GM23338 (cell line): ENCODE results near the gene AXIN1. TPM values are rescaled to one million over a fixed set of nuclear protein-coding genes. Genes with fewer than 3 reads are reported as not detected.

Experiments
- ATAC-seq: fragments of 200-7000 bp; cut with Tn5 transposase; 3 replicates; pipeline ENCODE4 v1.9.1; 2020
- DNase-seq: peaks from one replicate; pipeline ENCODE4 v3.0.0-alpha.2; 2015; ENCODE audit warnings: low spot score
- H2AFZ ChIP-seq: fragments of 200-600 bp; sonication (generic); 2 replicates; pipeline ENCODE4 v1.8.0; 2016; ENCODE audit warnings: antibody characterized with exemption, mild to moderate bottlenecking, moderate library complexity
- H3F3A ChIP-seq: fragments of 200-600 bp; sonication (generic); replicated peaks from 2 replicates; pipeline ENCODE4 v1.8.0; 2017; ENCODE audit warnings: antibody characterized with exemption, mixed run types, low read depth
- H3K27ac ChIP-seq: fragments of 200-600 bp; sonication (generic); 2 replicates; pipeline ENCODE4 v1.6.1; 2016; ENCODE audit warnings: low read depth
- H3K27me3 ChIP-seq: fragments of 200-600 bp; sonication (generic); 2 replicates; pipeline ENCODE4 v1.8.0; 2016; ENCODE audit warnings: mild to moderate bottlenecking, mixed run types, moderate library complexity; ENCODE audit not compliant: insufficient read depth
- H3K36me3 ChIP-seq: fragments of 200-600 bp; sonication (generic); 2 replicates; pipeline ENCODE4 v1.8.0; 2016; ENCODE audit warnings: mild to moderate bottlenecking; ENCODE audit not compliant: insufficient read depth
- H3K4me1 ChIP-seq: fragments of 200-600 bp; sonication (generic); 2 replicates; pipeline ENCODE4 v1.8.0; 2016; ENCODE audit warnings: mild to moderate bottlenecking, moderate library complexity; ENCODE audit not compliant: insufficient read depth
- H3K4me2 ChIP-seq: fragments of 200-600 bp; sonication (generic); 2 replicates; pipeline ENCODE4 v1.7.1; 2017; ENCODE audit warnings: mixed run types
- H3K4me3 ChIP-seq: fragments of 200-600 bp; sonication (generic); 2 replicates; pipeline ENCODE4 v1.6.1; 2016; ENCODE audit warnings: mixed run types
- H3K79me2 ChIP-seq: fragments of 200-600 bp; sonication (generic); replicated peaks from 2 replicates; pipeline ENCODE4 v1.8.0; 2017; ENCODE audit warnings: mild to moderate bottlenecking; ENCODE audit not compliant: insufficient read depth
- H3K9me2 ChIP-seq: fragments of 200-600 bp; sonication (generic); 2 replicates; pipeline ENCODE4 v1.8.0; 2017; ENCODE audit not compliant: insufficient read depth
- H4K20me1 ChIP-seq: fragments of 200-600 bp; sonication (generic); replicated peaks from 2 replicates; pipeline ENCODE4 v1.8.0; 2017; ENCODE audit warnings: mild to moderate bottlenecking; ENCODE audit not compliant: insufficient read depth
- H3K27ac Mint-ChIP-seq: 2 replicates; pipeline ENCODE4 v1.8.0; 2020; ENCODE audit warnings: inconsistent platforms, mild to moderate bottlenecking, moderate library complexity, mixed read lengths
- H3K27me3 Mint-ChIP-seq: 3 replicates; pipeline ENCODE4 v1.8.0; 2022; ENCODE audit warnings: low read depth, mild to moderate bottlenecking, moderate library complexity, mixed read lengths, inconsistent platforms; ENCODE audit not compliant: insufficient read depth, poor library complexity
- H3K36me3 Mint-ChIP-seq: 3 replicates; pipeline ENCODE4 v1.8.0; 2021; ENCODE audit warnings: low read depth, mild to moderate bottlenecking, inconsistent platforms, moderate library complexity, mixed read lengths
- H3K4me1 Mint-ChIP-seq: 3 replicates; pipeline ENCODE4 v1.8.0; 2020; ENCODE audit warnings: mild to moderate bottlenecking, inconsistent platforms, mixed read lengths
- H3K4me3 Mint-ChIP-seq: 3 replicates; pipeline ENCODE4 v1.8.0; 2021; ENCODE audit warnings: moderate library complexity, mild to moderate bottlenecking, inconsistent platforms, mixed read lengths
- H3K9me3 Mint-ChIP-seq: 3 replicates; pipeline ENCODE4 v1.8.0; 2020; ENCODE audit warnings: moderate library complexity, mild to moderate bottlenecking, inconsistent platforms, mixed read lengths
- CREB1 ChIP-seq: fragments of 250-450 bp; sonication (Bioruptor Pico); IDR thresholded peaks from 2 replicates; pipeline ENCODE4 v1.5.0; 2020; ENCODE audit warnings: low read depth, mild to moderate bottlenecking, moderate library complexity
- EZH2 ChIP-seq: fragments of 200-600 bp; sonication (generic); IDR thresholded peaks from one replicate; pipeline ENCODE4 v1.8.0; 2017; ENCODE audit warnings: antibody characterized with exemption, mild to moderate bottlenecking, low read depth; ENCODE audit not compliant: unreplicated experiment
- JUNB ChIP-seq: IDR thresholded peaks from one replicate; pipeline ENCODE4 v1.6.1; 2016; ENCODE audit warnings: antibody characterized with exemption; ENCODE audit not compliant: unreplicated experiment
- NANOG ChIP-seq: IDR thresholded peaks from 2 replicates; pipeline ENCODE4 v1.6.1; 2016; ENCODE audit warnings: antibody characterized with exemption, borderline replicate concordance
- POLR2AphosphoS5 ChIP-seq: IDR thresholded peaks from 2 replicates; pipeline ENCODE4 v1.6.1; 2016; ENCODE audit warnings: antibody characterized with exemption, low read depth
- REST ChIP-seq: IDR thresholded peaks from one replicate; pipeline ENCODE4 v1.6.1; 2018; ENCODE audit warnings: antibody characterized with exemption; ENCODE audit not compliant: unreplicated experiment
- ZNF331 ChIP-seq: fragments of 250-450 bp; sonication (Bioruptor Pico); IDR thresholded peaks from 2 replicates; pipeline ENCODE4 v1.5.0; 2020; ENCODE audit warnings: low read depth, mild to moderate bottlenecking, moderate library complexity
- ZNF462 ChIP-seq: fragments of 250-450 bp; sonication (Bioruptor Pico); IDR thresholded peaks from 2 replicates; pipeline ENCODE4 v1.5.0; 2020; ENCODE audit warnings: mild to moderate bottlenecking, moderate library complexity
- polyA plus RNA-seq: library from polyadenylated mRNA; unstranded; fragments of >200 nt; fragmentation: Nextera tagmentation; extraction: Ambion mirVana; gene quantifications from 2 replicates; pipeline ENCODE4 v1.2.1, GENCODE V29; 2016
- total RNA-seq: library from RNA; depleted of rRNA; stranded (reverse); fragments of >200 nt; shearing (Covaris generic); gene quantifications from 2 replicates; pipeline ENCODE4 v1.2.3, GENCODE V29; 2014
- TF ChIP-seq, protein P1 (sequence below): IDR thresholded peaks from 2 replicates; pipeline ENCODE4 v1.6.1; 2016; ENCODE audit warnings: antibody characterized with exemption

The AXIN1 gene
- total and polyA plus RNA-seq, 2 experiments from 2014 or later: 14.3 to 54.5 TPM

- peaks cover 25% of the 10 kb centered on the region for H3K27me3 Mint-ChIP-seq
- ATAC-seq: no peak
- DNase-seq: no peak
- peaks cover 12% of the 10 kb centered on the region; the same call in 1 of the 3 replicates for H3K4me1 Mint-ChIP-seq
- H3K4me3 Mint-ChIP-seq: no peak overlapping the region
- Histone ChIP-seq H3K4me1 (peaks cover 4% of the 10 kb centered on the region; the same call in 1 of the 2 replicates), H3K27me3 (no peaks in the 10 kb centered on the region), H3F3A (peaks cover 9% of the 10 kb centered on the region), H3K27ac (no peak overlapping the region), H3K36me3 (0 out of 2 replicates have a peak, but pooled peaks cover 4% of the 10 kb centered on the region), H3K79me2 (no peaks in the 10 kb centered on the region; the same call in 1 of the 2 replicates), H3K4me3 (no peak overlapping the region), H3K9me2 (no peaks in the 10 kb centered on the region), H3K4me2 (no peak overlapping the region), H2AFZ (no peak overlapping the region), H4K20me1 (no peaks in the 10 kb centered on the region; the same call in none of the 2 replicates)
- H3K9me3 Mint-ChIP-seq: no peaks in the 10 kb centered on the region
- TF ChIP-seq POLR2AphosphoS5 (no peak), EZH2 (no peak), NANOG (no peak)
- peaks cover 11% of the 10 kb centered on the region for H3K36me3 Mint-ChIP-seq
- H3K27ac Mint-ChIP-seq: no peak overlapping the region
These were observed 14.0 kb upstream of the AXIN1 start for GRCh38 chr16:366476-366875.

- Histone ChIP-seq H3K27me3 (no peaks in the 10 kb centered on the region), H3K36me3 (0 out of 2 replicates have a peak, but pooled peaks cover 4% of the 10 kb centered on the region), H3K4me1 (no peaks in the 10 kb centered on the region; the same call in 1 of the 2 replicates), H3F3A (peaks cover 5% of the 10 kb centered on the region; the same call in 1 of the 2 replicates), H3K9me2 (no peaks in the 10 kb centered on the region), H3K79me2 (no peaks in the 10 kb centered on the region; the same call in 1 of the 2 replicates), H3K4me3 (no peak overlapping the region), H3K27ac (no peak overlapping the region), H4K20me1 (no peaks in the 10 kb centered on the region; the same call in 1 of the 2 replicates), H3K4me2 (no peak overlapping the region), H2AFZ (no peak overlapping the region)
- Mint-ChIP-seq H3K4me3 (no peak overlapping the region), H3K27ac (no peak overlapping the region), H3K9me3 (no peaks in the 10 kb centered on the region), H3K4me1 (peaks cover 4% of the 10 kb centered on the region; the same call in 1 of the 3 replicates), H3K27me3 (peaks cover 25% of the 10 kb centered on the region), H3K36me3 (peaks cover 11% of the 10 kb centered on the region)
- ATAC-seq (no peak), DNase-seq (no peak)
- no peak for TF ChIP-seq ZNF462 (CRISPR knock-in tag)
- no peak for TF ChIP-seq ZNF331
- TF ChIP-seq POLR2AphosphoS5: no peak
- TF ChIP-seq REST: no peak
- no peak for TF ChIP-seq CREB1 (CRISPR knock-in tag)
- TF ChIP-seq JUNB: no peak
- TF ChIP-seq, protein P1, sequence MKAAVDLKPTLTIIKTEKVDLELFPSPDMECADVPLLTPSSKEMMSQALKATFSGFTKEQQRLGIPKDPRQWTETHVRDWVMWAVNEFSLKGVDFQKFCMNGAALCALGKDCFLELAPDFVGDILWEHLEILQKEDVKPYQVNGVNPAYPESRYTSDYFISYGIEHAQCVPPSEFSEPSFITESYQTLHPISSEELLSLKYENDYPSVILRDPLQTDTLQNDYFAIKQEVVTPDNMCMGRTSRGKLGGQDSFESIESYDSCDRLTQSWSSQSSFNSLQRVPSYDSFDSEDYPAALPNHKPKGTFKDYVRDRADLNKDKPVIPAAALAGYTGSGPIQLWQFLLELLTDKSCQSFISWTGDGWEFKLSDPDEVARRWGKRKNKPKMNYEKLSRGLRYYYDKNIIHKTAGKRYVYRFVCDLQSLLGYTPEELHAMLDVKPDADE: no peak
- TF ChIP-seq EZH2: no peak
These were observed 12.3 kb upstream of the AXIN1 start for GRCh38 chr16:364595-365491.
